Measurements from ENCODE around the gene ASPHD2.

- no peak for TF ChIP-seq OSR1 (CRISPR knock-in tag; IDR thresholded peaks at IDR 0.05)
- no peak for TF ChIP-seq ZC3H10 (CRISPR knock-in tag; IDR thresholded peaks at IDR 0.05)
- TF ChIP-seq PATZ1 (CRISPR knock-in tag; IDR thresholded peaks at IDR 0.05; ENCODE audit: borderline replicate concordance) = no peak
- TF ChIP-seq CSDC2 (CRISPR knock-in tag; IDR thresholded peaks at IDR 0.05) = no peak
- TF ChIP-seq ZNF70 (CRISPR knock-in tag; IDR thresholded peaks at IDR 0.05) = no peak
- no peak for TF ChIP-seq ARNTL (CRISPR knock-in tag; IDR thresholded peaks at IDR 0.05; ENCODE audit: borderline replicate concordance, low read depth)
- no peak for TF ChIP-seq TOX (CRISPR knock-in tag; IDR thresholded peaks at IDR 0.05; ENCODE audit: borderline replicate concordance)
- no peak for TF ChIP-seq ESRRG (CRISPR knock-in tag; IDR thresholded peaks at IDR 0.05)
- TF ChIP-seq ZNF8 (CRISPR knock-in tag; IDR thresholded peaks at IDR 0.05) = no peak
These were observed 54.0 kb downstream of the ASPHD2 start for GRCh38 chr22:26483043-26483438.
